HG03520 (cell line): Measurements from ENCODE around the gene CPEB4.

ENCODE experiments used
- ATAC-seq: cut with Tn5 transposase; IDR thresholded peaks from one replicate; pipeline ENCODE4 v1.9.1; 2021; ENCODE audit warnings: mild to moderate bottlenecking, moderate library complexity; ENCODE audit not compliant: unreplicated experiment

Gene CPEB4

GRCh38 chr5:173858670-173859407 is 29.3 kb upstream of the CPEB4 start:
- ATAC-seq = no peak

- no peak for ATAC-seq
Measured at GRCh38 chr5:173859408-173860159, 28.6 kb upstream of the CPEB4 start.

GRCh38 chr5:173862047-173862477 is 26.1 kb upstream of the CPEB4 start:
- ATAC-seq = no peak

GRCh38 chr5:173863359-173863758 is 24.8 kb upstream of the CPEB4 start:
- ATAC-seq = no peak

GRCh38 chr5:173864126-173865050 is 23.8 kb upstream of the CPEB4 start:
- ATAC-seq = no peak

GRCh38 chr5:173866243-173866857 is 21.8 kb upstream of the CPEB4 start:
- no peak for ATAC-seq

GRCh38 chr5:173866858-173867679 is 21.1 kb upstream of the CPEB4 start:
- ATAC-seq = no peak

- no peak for ATAC-seq
Measured at GRCh38 chr5:173868096-173868880, 19.9 kb upstream of the CPEB4 start.

GRCh38 chr5:173869316-173869715 is 18.8 kb upstream of the CPEB4 start:
- ATAC-seq = no peak

GRCh38 chr5:173872957-173873305 is 15.2 kb upstream of the CPEB4 start:
- no peak for ATAC-seq

GRCh38 chr5:173873306-173873922 is 14.7 kb upstream of the CPEB4 start:
- ATAC-seq = no peak

- ATAC-seq = no peak
Measured at GRCh38 chr5:173875189-173875588, 13.0 kb upstream of the CPEB4 start.

GRCh38 chr5:173878224-173878967 is 9.8 kb upstream of the CPEB4 start:
- ATAC-seq = no peak

- no peak for ATAC-seq
Measured at GRCh38 chr5:173880306-173880985, 7.7 kb upstream of the CPEB4 start.

GRCh38 chr5:173881811-173882575 is 6.2 kb upstream of the CPEB4 start:
- no peak for ATAC-seq

- ATAC-seq = no peak
Measured at GRCh38 chr5:173882632-173883031, 5.5 kb upstream of the CPEB4 start.
